K562 (cell line): ENCODE results near the gene CHD2. TPM values are rescaled to one million over a fixed set of nuclear protein-coding genes. Genes with fewer than 3 reads are reported as not detected.
A peak's percentile ranks its signal among the peaks of the same experiment; 100 is the strongest.

Experiments used
- ARHGAP35 ChIP-seq: fragments of 450-650 bp; IDR thresholded peaks from 2 replicates; pipeline ENCODE4 v1.6.1; 2018; ENCODE audit not compliant: partially characterized antibody
- CHD4 ChIP-seq: fragments of 200-600 bp; sonication (generic); IDR thresholded peaks from 3 replicates; pipeline ENCODE4 v1.6.1; 2012; ENCODE audit warnings: low read depth, mild to moderate bottlenecking, mixed read lengths, low read length, inconsistent platforms; ENCODE audit not compliant: insufficient read depth, insufficient replicate concordance, poor library complexity, severe bottlenecking
- DACH1 ChIP-seq: fragments of 450-650 bp; IDR thresholded peaks from 2 replicates; pipeline ENCODE4 v1.6.1; 2018; ENCODE audit not compliant: partially characterized antibody
- E2F3 ChIP-seq: fragments of 250-450 bp; sonication (Bioruptor Pico); IDR thresholded peaks from 2 replicates; pipeline ENCODE4 v1.4.0; 2020; ENCODE audit warnings: mild to moderate bottlenecking
- GABPB2 ChIP-seq: fragments of 250-450 bp; sonication (Bioruptor Pico); conservative IDR thresholded peaks from 2 replicates; pipeline ENCODE4 v1.5.1; 2021; ENCODE audit warnings: mild to moderate bottlenecking
- MBD2 ChIP-seq: sonication (generic); IDR thresholded peaks from 2 replicates; pipeline ENCODE4 v1.6.1; 2016; ENCODE audit warnings: low read depth, borderline replicate concordance
- MCM3 ChIP-seq: fragments of 450-650 bp; IDR thresholded peaks from 2 replicates; pipeline ENCODE4 v1.6.1; 2016
- NFE2 ChIP-seq: IDR thresholded peaks from 2 replicates; pipeline ENCODE4 v1.6.1; 2014; ENCODE audit warnings: antibody characterized with exemption, low read depth
- NR2C2 ChIP-seq, 2 experiments: fragments of 200-800 bp in 1 of 2; sonication (Bioruptor generic) in 1 of 2; sonication (generic) in 1 of 2; formaldehyde crosslinking in 1 of 2; IDR thresholded peaks; 2 replicates each; pipeline versions ENCODE4 v1.6.1 to v1.8.0; 2016 to 2022; ENCODE audit warnings: mild to moderate bottlenecking in 1 of 2, missing compliant biosample characterization in 1 of 2, missing genetic modification characterization in 1 of 2, missing genetic modification reagents in 1 of 2
- POLR2H ChIP-seq: IDR thresholded peaks from 2 replicates; pipeline ENCODE4 v1.6.1; 2016; ENCODE audit warnings: missing genetic modification characterization, low read depth, mild to moderate bottlenecking, control low read depth, missing compliant biosample characterization, moderate library complexity
- RBFOX2 ChIP-seq: fragments of 200-400 bp; formaldehyde crosslinking; IDR thresholded peaks from 2 replicates; pipeline ENCODE4 v1.6.1; 2017; ENCODE audit warnings: low read depth, mild to moderate bottlenecking, low read length, moderate library complexity
- RBM17 ChIP-seq: fragments of 200-400 bp; formaldehyde crosslinking; IDR thresholded peaks from 2 replicates; pipeline ENCODE4 v1.6.1; 2017; ENCODE audit warnings: low read depth, mild to moderate bottlenecking, low read length, borderline replicate concordance
- SAP30 ChIP-seq: fragments of 200-600 bp; sonication (generic); IDR thresholded peaks from 2 replicates; pipeline ENCODE4 v1.6.1; 2012; ENCODE audit warnings: borderline replicate concordance, low read depth, mild to moderate bottlenecking, moderate library complexity, low read length, control low read depth, inconsistent platforms; ENCODE audit not compliant: insufficient read depth, poor library complexity, severe bottlenecking
- TAF1 ChIP-seq: IDR thresholded peaks from 2 replicates; pipeline ENCODE4 v1.6.1; 2011; ENCODE audit warnings: mild to moderate bottlenecking, low read length, moderate library complexity; ENCODE audit not compliant: insufficient read depth, control insufficient read depth, severe bottlenecking; ENCODE audit errors: extremely low read depth
- TBL1XR1 ChIP-seq, 2 experiments: IDR thresholded peaks; 2 replicates each; pipeline ENCODE4 v1.6.1; 2012; ENCODE audit warnings: improper control_type of control experiment in 2 of 2, low read length in 2 of 2, mild to moderate bottlenecking in 1 of 2
- TCF7L2 ChIP-seq: fragments of 150-350 bp; IDR thresholded peaks from 2 replicates; pipeline ENCODE4 v1.6.1; 2016; ENCODE audit warnings: low read depth, mild to moderate bottlenecking, low read length, moderate library complexity
- ZNF324 ChIP-seq: fragments of 250-450 bp; sonication (Bioruptor Pico); IDR thresholded peaks from 2 replicates; pipeline ENCODE4 v1.4.0; 2020; ENCODE audit warnings: mild to moderate bottlenecking
- ZNF354B ChIP-seq: fragments of 250-450 bp; sonication (Bioruptor Pico); IDR thresholded peaks from 2 replicates; pipeline ENCODE4 v1.4.0; 2020
- polyA plus RNA-seq, 8 experiments: library from polyadenylated mRNA; depleted of rRNA in 4 of 8; stranded (reverse) in 5 of 8; unstranded in 3 of 8; fragments of >200 nt; fragmentation: Nextera tagmentation in 2 of 8; fragmentation: Illumina TruSeq in 1 of 8; extraction: Ambion mirVana in 2 of 8; extraction: Trizol in 1 of 8; gene quantifications; 2 replicates each; pipeline versions ENCODE4 v1.2.1 to v1.2.3, GENCODE V29; 2011 to 2014; ENCODE audit warnings: inconsistent platforms in 1 of 8, missing spikeins in 1 of 8
- total RNA-seq, 7 experiments: library from RNA; depleted of rRNA in 6 of 7; stranded (reverse); fragments of >200 nt in 6 of 7; fragmentation: Illumina TruSeq in 2 of 7; extraction: Trizol in 2 of 7; gene quantifications; 2 replicates each; pipeline versions ENCODE4 v1.2.1 to v1.2.3, GENCODE V29; 2011 to 2021; ENCODE audit warnings: low replicate concordance in 1 of 7
- TF ChIP-seq, protein P1 (sequence below): sonication (generic); formaldehyde crosslinking; IDR thresholded peaks from 2 replicates; pipeline ENCODE4 v1.8.0; 2022; ENCODE audit warnings: mild to moderate bottlenecking, missing genetic modification reagents
- TF ChIP-seq, protein P2 (sequence below): fragments of 250-450 bp; sonication (Bioruptor Pico); IDR thresholded peaks from 2 replicates; pipeline ENCODE4 v1.4.0; 2020

Gene CHD2
- total and polyA plus RNA-seq, 9 of the 15 experiments (the other 6 are each of a cell fraction or from before 2014, with no cell fraction given) = 38.9 to 70.8 (median 56.2) TPM

DNA sequence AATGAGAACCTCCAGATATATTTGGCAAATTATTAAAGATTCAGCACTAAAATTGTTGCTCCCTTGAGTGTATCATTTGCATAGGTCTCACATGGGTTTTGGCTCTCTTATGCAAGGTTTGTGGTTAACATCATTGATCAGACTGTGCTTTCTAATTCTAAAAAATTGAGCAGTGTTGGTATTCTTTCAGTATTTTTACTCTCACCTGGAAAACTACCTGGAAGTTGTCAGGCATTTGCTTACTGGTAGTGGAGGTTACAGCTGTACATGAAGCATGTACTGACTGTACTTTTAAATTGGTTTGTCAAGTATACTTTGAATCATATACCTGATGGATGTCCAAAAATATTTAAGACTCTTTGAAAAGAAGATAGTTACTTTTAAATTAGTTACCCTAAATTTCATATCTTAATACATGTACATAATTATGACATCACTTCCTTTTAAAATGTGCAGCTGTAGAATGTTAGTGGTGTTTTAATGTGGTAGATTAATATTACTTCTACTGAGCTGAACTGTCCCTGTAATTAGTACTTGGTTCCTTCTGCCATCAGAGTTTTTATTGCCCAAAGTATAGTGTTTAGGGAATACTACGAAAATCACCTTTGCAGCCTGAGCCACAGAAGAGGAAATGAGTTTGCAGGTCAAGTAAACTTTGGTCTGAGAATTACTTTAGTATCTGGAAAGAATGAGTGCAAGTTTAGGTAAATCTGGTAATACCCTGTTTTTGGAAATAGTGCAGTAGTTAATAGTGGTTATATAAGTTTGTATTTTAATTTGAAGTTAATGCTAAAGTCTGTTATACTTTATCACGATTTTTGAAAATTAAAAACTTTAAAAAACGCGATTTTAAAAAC is 2.8 kb downstream of the CHD2 start (continued):
- TF ChIP-seq, protein P1, sequence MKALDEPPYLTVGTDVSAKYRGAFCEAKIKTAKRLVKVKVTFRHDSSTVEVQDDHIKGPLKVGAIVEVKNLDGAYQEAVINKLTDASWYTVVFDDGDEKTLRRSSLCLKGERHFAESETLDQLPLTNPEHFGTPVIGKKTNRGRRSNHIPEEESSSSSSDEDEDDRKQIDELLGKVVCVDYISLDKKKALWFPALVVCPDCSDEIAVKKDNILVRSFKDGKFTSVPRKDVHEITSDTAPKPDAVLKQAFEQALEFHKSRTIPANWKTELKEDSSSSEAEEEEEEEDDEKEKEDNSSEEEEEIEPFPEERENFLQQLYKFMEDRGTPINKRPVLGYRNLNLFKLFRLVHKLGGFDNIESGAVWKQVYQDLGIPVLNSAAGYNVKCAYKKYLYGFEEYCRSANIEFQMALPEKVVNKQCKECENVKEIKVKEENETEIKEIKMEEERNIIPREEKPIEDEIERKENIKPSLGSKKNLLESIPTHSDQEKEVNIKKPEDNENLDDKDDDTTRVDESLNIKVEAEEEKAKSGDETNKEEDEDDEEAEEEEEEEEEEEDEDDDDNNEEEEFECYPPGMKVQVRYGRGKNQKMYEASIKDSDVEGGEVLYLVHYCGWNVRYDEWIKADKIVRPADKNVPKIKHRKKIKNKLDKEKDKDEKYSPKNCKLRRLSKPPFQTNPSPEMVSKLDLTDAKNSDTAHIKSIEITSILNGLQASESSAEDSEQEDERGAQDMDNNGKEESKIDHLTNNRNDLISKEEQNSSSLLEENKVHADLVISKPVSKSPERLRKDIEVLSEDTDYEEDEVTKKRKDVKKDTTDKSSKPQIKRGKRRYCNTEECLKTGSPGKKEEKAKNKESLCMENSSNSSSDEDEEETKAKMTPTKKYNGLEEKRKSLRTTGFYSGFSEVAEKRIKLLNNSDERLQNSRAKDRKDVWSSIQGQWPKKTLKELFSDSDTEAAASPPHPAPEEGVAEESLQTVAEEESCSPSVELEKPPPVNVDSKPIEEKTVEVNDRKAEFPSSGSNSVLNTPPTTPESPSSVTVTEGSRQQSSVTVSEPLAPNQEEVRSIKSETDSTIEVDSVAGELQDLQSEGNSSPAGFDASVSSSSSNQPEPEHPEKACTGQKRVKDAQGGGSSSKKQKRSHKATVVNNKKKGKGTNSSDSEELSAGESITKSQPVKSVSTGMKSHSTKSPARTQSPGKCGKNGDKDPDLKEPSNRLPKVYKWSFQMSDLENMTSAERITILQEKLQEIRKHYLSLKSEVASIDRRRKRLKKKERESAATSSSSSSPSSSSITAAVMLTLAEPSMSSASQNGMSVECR (CRISPR knock-in tag) = 0 out of 2 replicates have a peak, but pooled peaks have one; percentile 33
- TF ChIP-seq ARHGAP35 (no peak), ZNF324 (CRISPR knock-in tag) (no peak), RBFOX2 (0 out of 2 replicates have a peak, but pooled peaks have one; percentile 6), TAF1 (peak; percentile 26), ZNF354B (CRISPR knock-in tag) (no peak), GABPB2 (CRISPR knock-in tag) (no peak), TCF7L2 (no peak), NFE2 (no peak), SAP30 (no peak), MCM3 (no peak), E2F3 (CRISPR knock-in tag) (no peak), NR2C2 (CRISPR knock-in tag; IDR thresholded peaks at IDR 0.05) (no peak), NR2C2 (tag; IDR thresholded peaks at IDR 0.05) (no peak), MBD2 (no peak), POLR2H (tag) (no peak), DACH1 (no peak), TBL1XR1 (IDR thresholded peaks at IDR 0.05; ENCODE audit: low read length in 2 of 2) (no peak), CHD4 (no peak), RBM17 (no peak)
- TF ChIP-seq, protein P2, sequence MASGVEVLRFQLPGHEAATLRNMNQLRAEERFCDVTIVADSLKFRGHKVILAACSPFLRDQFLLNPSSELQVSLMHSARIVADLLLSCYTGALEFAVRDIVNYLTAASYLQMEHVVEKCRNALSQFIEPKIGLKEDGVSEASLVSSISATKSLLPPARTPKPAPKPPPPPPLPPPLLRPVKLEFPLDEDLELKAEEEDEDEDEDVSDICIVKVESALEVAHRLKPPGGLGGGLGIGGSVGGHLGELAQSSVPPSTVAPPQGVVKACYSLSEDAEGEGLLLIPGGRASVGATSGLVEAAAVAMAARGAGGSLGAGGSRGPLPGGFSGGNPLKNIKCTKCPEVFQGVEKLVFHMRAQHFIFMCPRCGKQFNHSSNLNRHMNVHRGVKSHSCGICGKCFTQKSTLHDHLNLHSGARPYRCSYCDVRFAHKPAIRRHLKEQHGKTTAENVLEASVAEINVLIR (CRISPR knock-in tag) = no peak
